ENCODE measurements around the gene RASA2.

RASA2 gene

DNA sequence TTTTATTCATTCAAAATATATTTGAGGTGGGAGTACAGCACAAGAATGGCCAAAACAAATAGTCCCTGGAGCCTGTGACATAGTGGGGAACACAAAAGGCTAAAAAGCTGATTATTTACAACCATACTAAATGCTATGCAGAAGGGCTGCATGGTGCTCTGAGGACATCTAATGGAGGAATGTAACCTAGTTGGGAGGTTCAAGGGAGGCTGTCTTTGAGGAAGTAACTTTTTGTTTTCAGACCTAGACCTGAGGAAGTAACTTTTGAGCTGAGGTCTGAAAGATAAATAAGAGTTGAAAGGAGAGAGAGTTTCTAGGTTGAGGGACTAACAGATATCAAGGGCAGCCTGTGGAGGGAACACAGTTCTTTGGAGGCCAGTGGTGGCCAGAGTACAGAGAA lies 34.8 kb upstream of the RASA2 start:
- H3K36me3 Mint-ChIP-seq = peaks cover 2% of the 10 kb centered on the region
- no peak overlapping the region for H3K27ac Mint-ChIP-seq
- no peaks in the 10 kb centered on the region for H3K9me3 Mint-ChIP-seq
- no peak overlapping the region for H3K4me3 Mint-ChIP-seq
- no peaks in the 10 kb centered on the region for H3K27me3 Mint-ChIP-seq
- H3K4me1 Mint-ChIP-seq = peaks cover 20% of the 10 kb centered on the region

DNA sequence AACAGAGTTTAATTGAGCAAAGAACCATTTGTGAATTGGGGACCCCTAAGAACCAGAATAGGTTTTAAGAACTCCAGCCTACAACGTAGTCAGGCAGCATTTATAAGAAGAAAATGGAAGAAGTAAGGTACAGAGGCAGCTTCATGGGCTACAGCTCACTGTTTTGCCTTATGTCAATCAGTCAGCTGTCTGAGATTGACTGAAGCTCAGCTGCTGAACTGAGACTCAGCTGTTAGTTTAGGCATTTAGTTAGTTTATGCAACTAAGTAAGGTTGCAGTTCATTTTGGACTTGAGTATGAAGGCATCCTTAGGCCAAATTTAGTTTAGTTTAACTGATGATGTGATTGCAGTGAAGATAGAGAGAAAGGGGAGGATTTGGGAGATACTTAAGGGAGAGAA lies 34.1 kb upstream of the RASA2 start:
- Mint-ChIP-seq H3K4me3 (no peak overlapping the region), H3K36me3 (no peaks in the 10 kb centered on the region), H3K4me1 (peaks cover 20% of the 10 kb centered on the region), H3K27ac (no peak overlapping the region), H3K9me3 (no peaks in the 10 kb centered on the region), H3K27me3 (no peaks in the 10 kb centered on the region)

DNA sequence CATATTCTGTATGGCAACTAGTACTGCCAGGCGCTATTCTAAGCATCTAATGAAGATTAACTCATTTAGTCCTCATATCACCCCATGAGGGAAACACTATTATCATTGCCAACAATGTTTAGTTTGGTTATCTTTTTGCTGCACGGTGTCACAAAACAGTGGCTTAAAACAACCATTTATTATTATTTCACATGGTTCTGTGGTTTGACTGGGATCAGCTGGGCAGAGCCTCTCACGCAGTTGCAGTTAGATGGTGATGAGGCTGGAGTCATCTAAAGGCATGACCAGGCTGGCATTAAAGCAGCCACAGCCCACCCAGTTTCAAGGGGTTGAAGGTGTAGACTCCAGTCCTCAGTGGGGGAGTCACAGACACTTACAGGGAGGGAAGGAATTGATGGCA lies 32.8 kb upstream of the RASA2 start:
- Mint-ChIP-seq H3K27ac (no peak overlapping the region), H3K4me3 (no peak overlapping the region), H3K27me3 (no peaks in the 10 kb centered on the region), H3K9me3 (no peaks in the 10 kb centered on the region), H3K36me3 (no peaks in the 10 kb centered on the region), H3K4me1 (peaks cover 20% of the 10 kb centered on the region)

DNA sequence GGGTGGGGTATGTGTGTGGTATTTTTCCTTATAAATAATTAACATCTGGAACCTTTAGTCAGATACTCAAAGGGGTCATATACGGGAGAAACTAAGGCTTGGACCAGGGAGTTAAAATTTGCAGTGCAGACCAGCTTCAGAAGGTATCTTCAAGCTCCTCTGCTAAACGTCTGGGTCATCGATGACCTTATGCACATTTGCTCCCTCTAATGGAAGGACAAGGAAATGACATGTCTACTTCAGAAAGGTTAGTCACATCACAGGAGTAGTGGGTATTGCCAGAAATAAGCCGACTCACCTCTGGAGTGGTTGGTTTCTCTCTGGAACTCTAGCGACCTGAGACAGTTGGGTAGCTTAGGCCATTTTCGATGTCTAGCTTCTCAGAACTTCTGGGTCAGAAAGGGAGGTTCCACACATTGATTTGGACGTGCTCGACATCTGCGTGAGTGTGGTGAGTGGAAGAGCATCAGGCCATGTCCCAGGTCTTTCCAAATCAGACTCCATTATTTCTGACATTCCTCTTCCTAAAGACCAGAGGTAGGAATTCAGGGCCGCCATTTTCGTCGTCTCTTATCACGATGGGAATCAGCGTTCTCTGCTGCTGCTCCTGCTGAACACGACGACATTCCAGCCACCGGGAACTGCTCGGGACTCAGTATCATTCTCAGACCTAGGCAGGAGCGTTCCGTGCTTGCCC lies 31.8 kb upstream of the RASA2 start:
- no peak overlapping the region for H3K27ac Mint-ChIP-seq
- H3K36me3 Mint-ChIP-seq = no peaks in the 10 kb centered on the region
- H3K4me1 Mint-ChIP-seq = peaks cover 15% of the 10 kb centered on the region
- H3K9me3 Mint-ChIP-seq = no peaks in the 10 kb centered on the region
- H3K4me3 Mint-ChIP-seq = no peak overlapping the region
- H3K27me3 Mint-ChIP-seq = no peaks in the 10 kb centered on the region

DNA sequence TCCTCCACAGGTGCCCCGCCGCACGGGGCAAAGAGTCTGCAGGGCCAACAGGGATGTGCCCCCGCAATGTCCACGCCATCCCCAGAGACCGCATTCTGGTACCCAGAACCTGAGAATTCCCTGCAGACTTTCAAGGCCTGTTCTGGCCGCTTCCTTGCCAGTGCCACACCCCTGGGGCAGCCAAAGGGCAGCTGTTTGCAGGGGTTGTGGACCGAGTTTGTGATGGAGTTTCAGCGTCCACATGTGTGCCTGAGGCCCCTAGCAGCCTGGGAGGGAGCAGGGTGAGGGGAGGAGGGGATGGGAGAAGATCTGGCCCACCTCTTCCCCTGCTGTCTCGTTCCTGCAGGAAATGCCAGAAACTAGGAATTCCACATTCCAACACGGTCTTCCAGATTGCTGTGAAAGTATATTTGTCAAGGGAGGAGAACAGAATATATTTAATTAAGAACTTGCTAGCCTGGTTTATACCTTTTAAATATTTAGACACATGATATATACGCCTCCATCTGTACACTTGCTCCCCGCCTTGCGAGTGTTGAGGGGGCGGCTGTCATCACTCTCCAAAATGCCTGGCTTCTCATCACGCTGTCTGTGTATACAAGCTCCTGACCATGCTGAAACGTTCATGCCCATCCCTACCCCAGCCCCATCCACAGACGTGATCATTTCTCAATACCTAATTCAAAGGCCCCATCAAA lies 31.1 kb upstream of the RASA2 start:
- Mint-ChIP-seq H3K9me3 (no peaks in the 10 kb centered on the region), H3K27me3 (no peaks in the 10 kb centered on the region), H3K4me3 (no peak overlapping the region), H3K27ac (no peak overlapping the region), H3K4me1 (peaks cover 20% of the 10 kb centered on the region), H3K36me3 (no peaks in the 10 kb centered on the region)

DNA sequence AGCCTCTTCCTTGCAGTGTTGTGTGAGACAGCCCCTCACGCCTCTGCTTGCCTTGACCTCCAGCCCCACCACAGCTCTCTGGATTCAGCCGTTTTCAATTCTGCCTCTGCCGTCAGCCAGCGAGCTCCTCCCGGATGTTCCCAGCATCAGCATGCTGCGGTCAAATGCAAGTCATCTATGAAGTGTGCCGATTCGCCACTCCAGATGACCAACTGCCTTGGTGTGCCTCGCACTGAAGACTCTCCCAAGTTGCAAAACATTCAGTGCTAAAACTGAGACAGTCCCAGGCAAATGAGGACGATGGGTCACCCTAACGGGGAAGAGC lies 30.6 kb upstream of the RASA2 start:
- Mint-ChIP-seq H3K27me3 (no peaks in the 10 kb centered on the region), H3K4me3 (no peak overlapping the region), H3K36me3 (no peaks in the 10 kb centered on the region), H3K4me1 (peaks cover 20% of the 10 kb centered on the region), H3K27ac (no peak overlapping the region), H3K9me3 (no peaks in the 10 kb centered on the region)

DNA sequence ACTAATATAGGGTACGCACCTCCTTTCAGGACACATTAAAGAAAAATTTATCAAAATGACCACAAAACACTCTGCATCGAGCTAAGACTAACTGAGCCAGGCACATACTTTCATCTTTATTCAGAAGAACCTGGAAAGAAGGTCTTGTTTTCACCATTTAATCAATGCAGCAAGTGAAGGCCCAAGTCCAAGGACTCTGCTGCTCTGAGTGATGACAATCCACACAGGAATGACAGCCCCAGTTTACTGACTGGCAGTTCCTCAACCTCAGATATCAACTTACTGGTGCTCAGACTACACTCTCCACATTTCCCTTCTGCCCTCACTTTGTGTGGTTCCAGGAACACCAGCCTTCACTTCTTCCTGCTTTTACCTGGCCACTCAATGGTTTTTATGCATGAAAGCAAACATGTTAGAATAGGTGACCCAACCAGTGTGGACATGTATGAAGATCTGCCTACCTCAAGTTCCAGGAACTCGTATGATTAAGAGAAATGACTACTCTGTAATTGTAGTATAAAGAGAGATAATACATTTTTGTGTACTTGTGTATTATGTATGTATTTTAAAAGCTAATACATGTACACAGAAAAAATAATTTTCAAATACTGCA lies 29.1 kb upstream of the RASA2 start:
- no peak overlapping the region for H3K4me3 Mint-ChIP-seq
- no peaks in the 10 kb centered on the region for H3K27me3 Mint-ChIP-seq
- no peaks in the 10 kb centered on the region for H3K9me3 Mint-ChIP-seq
- peaks cover 20% of the 10 kb centered on the region for H3K4me1 Mint-ChIP-seq
- H3K36me3 Mint-ChIP-seq = no peaks in the 10 kb centered on the region
- no peak overlapping the region for H3K27ac Mint-ChIP-seq

DNA sequence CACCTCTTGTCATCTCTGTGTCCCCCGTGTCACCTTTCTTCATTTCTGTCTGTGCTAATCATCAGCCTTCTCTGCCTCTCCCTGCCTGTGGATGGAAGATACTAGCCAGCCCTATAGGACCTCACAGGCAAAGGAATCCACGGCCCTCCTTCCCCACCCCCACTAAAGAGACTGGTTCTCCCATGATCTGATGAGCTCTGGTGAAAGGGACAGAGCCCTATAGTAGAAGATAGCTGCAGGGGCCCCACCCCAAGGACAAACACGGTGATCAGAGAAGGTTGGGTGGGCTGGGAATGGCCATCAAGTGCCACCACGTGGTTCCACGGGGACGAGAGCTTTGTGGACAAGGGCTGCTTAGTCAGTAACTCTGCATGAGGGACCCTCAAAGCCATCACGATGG lies 27.8 kb upstream of the RASA2 start:
- Mint-ChIP-seq H3K27me3 (no peaks in the 10 kb centered on the region), H3K4me3 (no peak overlapping the region), H3K27ac (peak overlapping the region; percentile 51), H3K36me3 (no peaks in the 10 kb centered on the region), H3K9me3 (no peaks in the 10 kb centered on the region), H3K4me1 (peaks cover 20% of the 10 kb centered on the region)

DNA sequence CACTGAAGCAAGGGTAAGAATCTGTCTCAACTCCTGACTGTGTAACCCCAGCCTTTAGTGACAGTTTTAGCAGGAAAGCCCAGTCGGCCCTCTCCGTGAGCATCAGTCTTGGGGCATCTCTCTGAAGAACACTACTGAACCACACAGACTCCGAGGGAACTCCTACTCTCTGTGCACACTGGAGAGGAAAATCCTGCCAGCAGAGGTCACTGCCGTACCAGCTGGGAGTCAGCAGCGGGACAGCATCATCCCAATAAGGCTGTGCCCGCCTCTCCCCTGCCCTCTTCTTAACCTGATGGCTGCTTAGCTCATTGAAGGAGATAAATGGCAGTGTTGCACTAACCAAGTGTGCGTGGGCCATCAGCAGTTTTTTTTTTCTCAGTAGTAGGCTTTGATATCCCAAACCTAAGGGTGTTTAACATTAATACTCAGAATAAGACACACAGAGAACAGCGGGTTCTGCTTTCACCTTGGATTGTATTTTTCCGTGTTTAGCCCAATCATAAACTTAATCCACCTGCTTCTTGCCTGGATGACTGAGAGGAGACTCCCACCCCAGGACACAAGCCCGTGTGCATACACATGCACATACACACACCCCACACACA lies 26.6 kb upstream of the RASA2 start:
- Mint-ChIP-seq H3K27ac (peak overlapping the region; percentile 19), H3K4me3 (no peak overlapping the region), H3K9me3 (no peaks in the 10 kb centered on the region), H3K4me1 (peaks cover 8% of the 10 kb centered on the region), H3K27me3 (no peaks in the 10 kb centered on the region), H3K36me3 (peaks cover 3% of the 10 kb centered on the region)

DNA sequence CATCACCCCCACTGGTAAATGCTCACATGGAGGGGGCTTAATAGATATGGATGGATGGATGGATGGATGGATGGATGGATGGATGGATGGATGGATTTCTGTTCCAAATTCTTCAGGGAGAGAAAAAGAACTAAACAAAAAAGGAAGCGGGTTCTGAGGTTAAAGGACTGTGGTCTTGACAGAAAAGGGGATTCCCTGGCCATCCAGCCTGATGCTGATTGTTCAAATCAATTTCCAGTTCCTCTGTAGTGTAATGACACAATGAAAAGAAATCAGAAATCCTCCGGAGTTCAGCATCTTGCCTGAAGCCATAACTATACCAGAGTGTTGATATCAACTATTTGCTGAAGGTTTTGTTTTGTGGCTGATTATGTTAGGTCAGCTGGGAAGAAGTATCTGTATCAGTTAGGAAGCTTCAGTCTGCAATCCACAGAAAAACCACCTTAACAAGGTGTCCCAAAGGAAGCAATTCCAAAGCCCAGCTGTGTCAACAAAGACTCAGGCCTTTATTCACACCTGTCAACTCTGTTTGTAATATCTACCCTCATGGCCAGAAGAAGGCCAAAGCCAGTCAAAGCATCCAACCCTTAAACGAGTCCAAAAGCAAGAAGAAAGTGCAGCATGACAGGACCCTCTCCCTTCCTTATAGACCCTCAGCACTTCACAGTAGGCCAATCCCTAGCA lies 24.5 kb upstream of the RASA2 start:
- no peak overlapping the region for H3K27ac Mint-ChIP-seq

DNA sequence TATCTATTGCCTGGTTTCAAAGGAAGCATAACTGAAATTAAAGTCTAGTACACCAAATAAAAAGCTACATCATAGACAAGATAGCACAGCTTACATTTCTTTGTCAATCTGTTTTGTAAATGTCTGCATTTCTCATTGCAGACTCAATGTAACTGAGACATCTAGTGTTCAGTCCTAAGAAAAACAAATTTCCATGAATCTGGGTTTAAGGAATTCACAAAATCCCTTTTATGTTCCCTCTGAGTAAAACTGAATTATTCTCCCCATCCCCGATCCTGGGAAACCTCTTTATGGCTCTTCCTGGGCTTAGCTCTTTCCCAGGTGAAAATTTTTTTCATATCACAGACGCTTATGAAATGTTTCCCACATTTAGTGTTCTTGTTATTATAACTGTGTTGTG lies 21.6 kb upstream of the RASA2 start:
- Mint-ChIP-seq H3K27me3 (no peaks in the 10 kb centered on the region), H3K36me3 (peaks cover 3% of the 10 kb centered on the region), H3K27ac (no peak overlapping the region), H3K4me1 (peaks cover 3% of the 10 kb centered on the region), H3K9me3 (no peaks in the 10 kb centered on the region), H3K4me3 (no peak overlapping the region)

More for the DNA sequence above, 24.5 kb upstream of the RASA2 start:
- H3K27me3 Mint-ChIP-seq = no peaks in the 10 kb centered on the region
- H3K4me3 Mint-ChIP-seq = no peak overlapping the region
- H3K36me3 Mint-ChIP-seq = peaks cover 3% of the 10 kb centered on the region
- peaks cover 7% of the 10 kb centered on the region for H3K4me1 Mint-ChIP-seq
- no peaks in the 10 kb centered on the region for H3K9me3 Mint-ChIP-seq

DNA sequence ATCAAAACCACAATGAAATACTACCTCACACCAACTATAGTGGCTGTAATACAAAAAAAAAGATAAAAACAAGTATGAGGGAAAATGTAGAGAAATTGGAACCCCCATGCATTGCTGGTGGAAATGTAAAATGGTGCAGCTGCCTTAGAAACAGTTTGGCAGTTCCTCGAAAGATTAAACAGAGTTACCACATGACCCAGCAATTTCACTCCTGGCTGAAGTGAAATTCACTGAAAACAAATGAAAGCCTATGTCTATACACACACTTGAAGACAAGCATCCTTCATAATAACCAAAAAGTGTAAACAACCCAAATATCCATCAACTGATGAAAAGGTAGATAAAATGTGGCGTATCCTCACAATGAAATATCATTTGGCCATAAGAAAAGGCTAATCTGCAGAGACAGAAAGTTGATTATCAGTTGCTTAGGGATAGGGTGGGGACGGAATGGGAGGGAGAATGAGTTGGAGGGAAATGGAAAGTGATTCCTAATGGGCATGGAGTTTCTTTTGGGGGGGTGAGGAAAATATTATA lies 20.1 kb upstream of the RASA2 start:
- no peaks in the 10 kb centered on the region for H3K27me3 Mint-ChIP-seq
- no peaks in the 10 kb centered on the region for H3K4me1 Mint-ChIP-seq
- no peak overlapping the region for H3K27ac Mint-ChIP-seq
- no peaks in the 10 kb centered on the region for H3K9me3 Mint-ChIP-seq
- H3K36me3 Mint-ChIP-seq = peaks cover 3% of the 10 kb centered on the region
- H3K4me3 Mint-ChIP-seq = no peak overlapping the region

DNA sequence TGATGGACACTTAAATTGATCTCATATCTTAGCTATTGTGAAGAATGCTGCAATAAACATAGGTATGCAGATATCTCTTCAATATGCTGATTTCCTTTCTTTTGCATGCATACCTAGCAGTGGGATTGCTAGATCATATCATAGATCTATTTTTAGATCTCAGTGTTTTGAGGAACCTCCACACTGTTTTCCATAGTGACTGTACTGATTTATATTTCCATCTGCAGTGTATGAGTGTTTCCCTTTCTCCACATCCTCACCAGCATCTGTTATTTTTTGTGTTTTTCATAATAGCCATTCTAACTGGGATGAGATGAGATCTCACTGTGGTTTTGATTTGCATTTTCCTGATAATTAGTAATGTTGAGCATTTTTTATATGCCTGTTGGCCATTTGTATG lies 17.1 kb upstream of the RASA2 start:
- Mint-ChIP-seq H3K4me3 (no peak overlapping the region), H3K27ac (no peak overlapping the region), H3K27me3 (no peaks in the 10 kb centered on the region), H3K36me3 (no peaks in the 10 kb centered on the region), H3K9me3 (no peaks in the 10 kb centered on the region), H3K4me1 (peaks cover 7% of the 10 kb centered on the region)

DNA sequence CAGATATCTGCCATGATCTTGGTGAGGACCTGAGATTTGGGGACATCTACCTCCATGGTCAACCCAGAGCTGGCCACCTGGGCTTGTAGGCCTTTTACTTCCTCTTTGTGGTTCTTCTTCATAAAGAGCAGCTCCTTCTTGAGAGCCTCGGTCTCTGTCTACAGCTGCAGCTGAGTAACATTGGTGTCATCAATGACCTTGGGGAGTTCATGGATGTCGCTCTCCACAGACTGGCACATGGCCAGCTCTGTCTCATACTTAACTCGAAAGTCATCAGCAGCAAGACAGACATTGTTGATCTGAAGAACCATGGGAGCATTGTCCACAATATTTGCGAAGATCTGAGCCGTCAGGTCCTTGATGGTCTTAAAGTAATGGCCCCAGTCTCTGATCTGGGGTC lies 15.7 kb upstream of the RASA2 start:
- Mint-ChIP-seq H3K27ac (no peak overlapping the region), H3K36me3 (no peaks in the 10 kb centered on the region), H3K4me1 (peaks cover 21% of the 10 kb centered on the region), H3K27me3 (no peaks in the 10 kb centered on the region), H3K4me3 (no peak overlapping the region), H3K9me3 (no peaks in the 10 kb centered on the region)

DNA sequence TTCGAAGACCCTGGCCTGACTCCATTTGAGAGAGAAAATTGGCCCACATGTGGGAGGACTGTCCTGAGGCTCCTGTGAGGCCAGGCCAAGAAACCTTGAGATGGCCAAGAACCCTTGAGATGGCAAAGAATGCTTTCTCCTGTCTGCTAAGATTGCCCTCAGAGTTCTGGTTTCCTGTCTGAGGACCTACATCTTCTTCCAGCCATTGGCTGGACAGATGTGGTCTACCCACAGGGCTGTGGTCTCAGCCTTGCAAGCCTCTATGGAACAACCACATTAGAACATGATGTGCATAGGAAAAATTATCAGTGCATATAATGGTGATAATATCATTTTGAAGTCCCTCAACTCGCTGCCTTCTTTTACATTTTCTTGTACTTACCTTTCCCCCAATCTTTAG lies 10.8 kb upstream of the RASA2 start:
- peak overlapping the region; percentile 47 for H3K27ac Mint-ChIP-seq
- H3K4me1 Mint-ChIP-seq = peaks cover 46% of the 10 kb centered on the region
- no peaks in the 10 kb centered on the region for H3K27me3 Mint-ChIP-seq
- H3K4me3 Mint-ChIP-seq = no peak overlapping the region
- H3K36me3 Mint-ChIP-seq = no peaks in the 10 kb centered on the region
- H3K9me3 Mint-ChIP-seq = no peaks in the 10 kb centered on the region
